ENCODE measurements around the gene CLSTN2. TPM values are rescaled to one million over a fixed set of nuclear protein-coding genes. Genes with fewer than 3 reads are reported as not detected.

The CLSTN2 gene
- total RNA-seq, 4 donors from 2014 or later, result 13.4 to 21.3 (median 19.4) TPM

- 39 to 44% methylated on average over 1 of the region's 1 CpG for WGBS, 2 donors
- Histone ChIP-seq H3K4me1 (peaks cover 0 to 4% (median 0%) of the 10 kb centered on the region in 4 donors), H3K27ac (no peak overlapping the region), H3K9me3 (peaks cover 0 to 1% (median 0%) of the 10 kb centered on the region in 4 donors), H3K36me3 (no peaks in the 10 kb centered on the region), H3K27me3 (no peaks in the 10 kb centered on the region), H3K4me3 (no peak overlapping the region)
- TF ChIP-seq EP300 (IDR thresholded peaks at IDR 0.05) (no peak), POLR2A (IDR thresholded peaks at IDR 0.05) (no peak), CTCF (IDR thresholded peaks at IDR 0.05) (no peak)
- DNase-seq (ENCODE audit: low spot score in 2 of 2), result no peak
Measured at GRCh38 chr3:140584549-140584948, 649.6 kb downstream of the CLSTN2 start.

- TF ChIP-seq CTCF (IDR thresholded peaks at IDR 0.05) (no peak), EP300 (IDR thresholded peaks at IDR 0.05) (no peak), POLR2A (IDR thresholded peaks at IDR 0.05) (no peak)
- no peak for DNase-seq (ENCODE audit: low spot score in 2 of 2)
- peaks cover 0 to 11% (median 0%) of the 10 kb centered on the region in 4 donors for H3K9me3 ChIP-seq
- no peaks in the 10 kb centered on the region for H3K27me3 ChIP-seq
- H3K27ac ChIP-seq, result no peak overlapping the region
- peaks cover 0 to 4% (median 0%) of the 10 kb centered on the region in 4 donors for H3K4me1 ChIP-seq
- WGBS, 2 donors, result 64 to 70% methylated on average over 4 of the region's 4 CpGs
- H3K36me3 ChIP-seq, result no peaks in the 10 kb centered on the region
- H3K4me3 ChIP-seq, result no peak overlapping the region
Measured at GRCh38 chr3:140585828-140586227, 650.8 kb downstream of the CLSTN2 start.

- TF ChIP-seq POLR2A (IDR thresholded peaks at IDR 0.05), result no peak
- no peak for TF ChIP-seq EP300 (IDR thresholded peaks at IDR 0.05)
- no peak for TF ChIP-seq CTCF (IDR thresholded peaks at IDR 0.05)
- H3K36me3 ChIP-seq, result no peaks in the 10 kb centered on the region
- 80 to 83% methylated on average over 4 of the region's 4 CpGs for WGBS, 2 donors
Measured at GRCh38 chr3:140586311-140586710, 651.3 kb downstream of the CLSTN2 start.

GRCh38 chr3:140588558-140588957 lies 653.6 kb downstream of the CLSTN2 start:
- H3K36me3 ChIP-seq, result no peaks in the 10 kb centered on the region
- 49 to 50% methylated on average over 3 of the region's 3 CpGs for WGBS, 2 donors
- H3K27me3 ChIP-seq, result no peaks in the 10 kb centered on the region
- H3K4me3 ChIP-seq, result no peak overlapping the region
- no peak overlapping the region for H3K27ac ChIP-seq
- H3K9me3 ChIP-seq, result peaks cover 0 to 11% (median 0%) of the 10 kb centered on the region in 4 donors
- no peak for TF ChIP-seq CTCF (IDR thresholded peaks at IDR 0.05)
- no peak for TF ChIP-seq POLR2A (IDR thresholded peaks at IDR 0.05)
- no peak for TF ChIP-seq EP300 (IDR thresholded peaks at IDR 0.05)
- peaks cover 0 to 4% (median 0%) of the 10 kb centered on the region in 4 donors for H3K4me1 ChIP-seq
- DNase-seq (ENCODE audit: low spot score in 2 of 2), result no peak

More at GRCh38 chr3:140586311-140586710, 651.3 kb downstream of the CLSTN2 start:
- DNase-seq (ENCODE audit: low spot score in 2 of 2), result no peak
- H3K27me3 ChIP-seq, result no peaks in the 10 kb centered on the region
- H3K4me3 ChIP-seq, result no peak overlapping the region
- H3K9me3 ChIP-seq, result peaks cover 0 to 11% (median 0%) of the 10 kb centered on the region in 4 donors
- H3K4me1 ChIP-seq, result peaks cover 0 to 4% (median 0%) of the 10 kb centered on the region in 4 donors
- no peak overlapping the region for H3K27ac ChIP-seq

- H3K4me3 ChIP-seq, result no peak overlapping the region
- TF ChIP-seq CTCF (IDR thresholded peaks at IDR 0.05), result no peak
- no peak for TF ChIP-seq EP300 (IDR thresholded peaks at IDR 0.05)
- no peak for TF ChIP-seq POLR2A (IDR thresholded peaks at IDR 0.05)
- H3K36me3 ChIP-seq, result no peaks in the 10 kb centered on the region
- H3K27ac ChIP-seq, result no peak overlapping the region
- no peak for DNase-seq (ENCODE audit: low spot score in 2 of 2)
- H3K9me3 ChIP-seq, result peaks cover 0 to 11% (median 0%) of the 10 kb centered on the region in 4 donors
- WGBS, 2 donors, result 81 to 85% methylated on average over 3 of the region's 3 CpGs
- H3K27me3 ChIP-seq, result no peaks in the 10 kb centered on the region
- H3K4me1 ChIP-seq, result peaks cover 0 to 3% (median 0%) of the 10 kb centered on the region in 4 donors
Measured at GRCh38 chr3:140593766-140594165, 658.8 kb downstream of the CLSTN2 start.

All from tibial nerve (tissue), 4 donors.